Endothelial cell of hepatic sinusoid (primary cell): Measurements from ENCODE around the gene TMEM132D.

ENCODE experiments used
- in situ Hi-C: cut with HindIII; loops from 2 replicates; pipeline ENCODE4 v1.10.0; 2017; ENCODE audit warnings: low sequenced_read_pairs

Gene TMEM132D

DNA sequence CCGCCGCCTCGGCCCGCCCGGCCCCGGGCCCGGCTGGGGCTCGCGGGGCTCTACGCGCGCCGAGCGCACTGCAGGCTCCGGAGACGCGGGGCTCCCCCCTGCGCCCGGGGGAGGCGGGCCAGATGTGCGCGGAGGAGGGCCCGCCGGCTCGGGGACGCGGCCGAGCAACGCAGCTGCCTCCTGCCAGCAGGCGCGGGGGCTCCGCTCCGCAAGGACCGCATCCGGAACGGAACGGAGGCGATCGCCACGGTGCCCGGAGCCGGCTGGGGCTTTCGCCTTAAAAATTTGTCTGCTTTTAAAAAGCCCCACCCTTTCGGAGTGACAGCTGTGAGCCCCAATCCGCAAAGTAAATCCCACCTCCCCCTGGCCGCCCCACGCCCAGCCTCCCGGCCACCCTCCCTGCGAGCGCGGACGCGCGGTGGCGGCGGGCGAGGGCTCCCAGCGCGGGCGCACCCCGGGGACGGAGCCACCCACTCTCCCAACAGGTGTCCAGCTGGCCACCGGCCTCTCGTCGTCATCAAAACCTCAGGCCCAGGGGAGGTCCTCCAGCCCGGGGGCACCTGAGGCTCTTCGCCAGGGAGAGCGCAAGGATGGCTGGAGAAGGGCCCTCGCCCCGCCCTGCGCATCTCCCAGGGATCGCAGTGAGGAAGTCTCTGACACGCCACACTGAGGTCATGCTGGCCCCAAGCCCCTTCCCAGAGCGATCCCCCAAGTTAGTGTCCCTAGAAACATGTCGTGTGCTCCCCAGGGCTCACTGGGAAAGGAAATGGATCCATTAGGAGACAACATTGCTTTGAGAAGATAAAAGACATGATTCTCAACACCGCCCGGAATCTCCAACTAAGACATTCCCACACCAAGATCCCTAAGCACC, at the start of gene TMEM132D:
Gene TMEM132D, minus strand, starts transcription at position 70 of the 874 bp plus-strand sequence.
- in situ Hi-C loops = no loop called here

GRCh38 chr12:129949651-129950050, 45.8 kb upstream of the TMEM132D start:
- in situ Hi-C loops = no loop called here

DNA sequence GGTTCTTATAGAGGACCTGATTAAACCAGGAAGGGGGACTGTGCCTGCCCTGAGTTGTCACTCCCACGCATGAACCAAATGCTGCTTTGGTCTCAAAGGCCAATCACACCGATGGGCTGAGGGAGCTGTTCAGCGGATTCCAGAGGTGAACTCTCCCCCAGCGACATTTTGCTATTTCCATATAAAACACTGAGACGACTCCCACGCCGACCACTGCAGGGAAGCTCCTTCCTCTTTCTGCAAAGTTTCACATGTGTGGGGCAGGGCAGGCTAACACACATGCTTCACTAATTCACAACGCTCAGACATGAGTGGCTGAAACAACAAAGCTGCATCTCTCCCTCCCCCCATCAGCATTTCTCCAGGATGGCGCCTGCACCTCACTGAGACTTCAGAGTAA, 37.8 kb upstream of the TMEM132D start:
- in situ Hi-C loops = no loop called here

DNA sequence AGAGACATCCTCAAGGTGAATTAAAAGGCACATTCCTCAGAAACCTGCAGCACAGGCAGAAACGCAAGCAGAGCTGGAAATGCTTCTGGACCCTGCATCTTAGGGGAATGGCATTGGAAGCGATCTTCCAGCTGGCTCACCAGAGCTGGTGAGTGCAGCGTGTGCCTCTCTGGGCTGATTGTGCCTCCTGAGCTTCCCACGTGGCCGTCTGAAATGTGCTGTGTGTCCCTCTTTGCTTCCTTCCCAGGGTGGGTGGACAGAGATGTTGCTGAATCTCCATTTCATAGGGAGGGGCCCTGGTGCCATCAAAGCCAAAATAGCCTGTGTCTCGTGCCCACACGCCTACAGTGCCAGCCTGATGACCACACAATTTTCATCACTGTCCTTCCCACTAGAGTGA, 34.3 kb upstream of the TMEM132D start:
- in situ Hi-C loops = no loop called here

- in situ Hi-C loops = no loop called here
Measured at GRCh38 chr12:129937426-129937825, 33.6 kb upstream of the TMEM132D start.

GRCh38 chr12:129928643-129929042, 24.8 kb upstream of the TMEM132D start:
- in situ Hi-C loops = no loop called here

GRCh38 chr12:129927316-129927900, 23.6 kb upstream of the TMEM132D start:
- in situ Hi-C loops = no loop called here

GRCh38 chr12:129911428-129912049, 7.7 kb upstream of the TMEM132D start:
- in situ Hi-C loops = no loop called here

- in situ Hi-C loops = no loop called here
Measured at GRCh38 chr12:129909051-129910020, 5.5 kb upstream of the TMEM132D start.

DNA sequence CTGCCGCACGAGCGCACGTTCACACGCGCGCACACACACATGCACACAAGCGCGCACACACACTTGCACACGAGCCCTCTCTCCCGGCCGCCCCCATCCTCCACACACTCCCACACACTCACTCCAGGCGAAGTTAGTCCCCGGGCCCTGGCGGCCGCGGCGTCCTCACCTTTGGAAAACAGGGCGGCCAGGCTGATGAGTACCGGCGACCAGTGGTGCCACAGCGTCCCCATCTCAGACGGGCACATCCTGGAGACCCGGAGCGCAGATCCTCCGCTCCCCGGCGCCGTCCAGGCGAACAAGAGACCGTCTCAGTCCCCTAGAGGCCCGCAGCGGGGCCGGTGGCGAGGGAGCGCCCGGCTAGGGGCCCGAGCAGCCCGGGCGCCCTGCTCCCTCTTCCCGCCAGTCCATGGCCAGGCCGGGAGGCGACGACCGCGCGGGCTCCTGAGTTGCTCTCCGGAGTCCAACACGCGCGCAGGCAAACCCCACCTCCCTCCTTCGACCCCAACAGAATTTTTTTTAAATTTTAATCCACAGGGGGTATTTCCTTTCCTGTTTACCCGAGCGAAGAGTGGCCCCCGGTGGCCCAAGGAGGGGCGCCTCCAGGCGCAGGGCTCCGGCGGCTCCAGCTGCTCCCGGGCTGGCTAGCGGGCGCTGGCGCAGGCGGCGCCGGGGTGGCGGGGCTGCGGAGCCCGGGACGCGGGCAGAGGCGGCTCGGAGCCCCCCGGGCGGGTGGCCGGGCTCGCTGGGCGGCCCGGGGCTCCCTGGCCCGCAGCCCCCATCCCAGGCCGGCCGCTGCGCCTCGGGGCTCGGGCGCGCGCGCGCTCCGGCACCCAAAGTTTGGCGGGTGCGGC, 506 bp downstream of the TMEM132D start:
- in situ Hi-C loops = no loop called here

DNA sequence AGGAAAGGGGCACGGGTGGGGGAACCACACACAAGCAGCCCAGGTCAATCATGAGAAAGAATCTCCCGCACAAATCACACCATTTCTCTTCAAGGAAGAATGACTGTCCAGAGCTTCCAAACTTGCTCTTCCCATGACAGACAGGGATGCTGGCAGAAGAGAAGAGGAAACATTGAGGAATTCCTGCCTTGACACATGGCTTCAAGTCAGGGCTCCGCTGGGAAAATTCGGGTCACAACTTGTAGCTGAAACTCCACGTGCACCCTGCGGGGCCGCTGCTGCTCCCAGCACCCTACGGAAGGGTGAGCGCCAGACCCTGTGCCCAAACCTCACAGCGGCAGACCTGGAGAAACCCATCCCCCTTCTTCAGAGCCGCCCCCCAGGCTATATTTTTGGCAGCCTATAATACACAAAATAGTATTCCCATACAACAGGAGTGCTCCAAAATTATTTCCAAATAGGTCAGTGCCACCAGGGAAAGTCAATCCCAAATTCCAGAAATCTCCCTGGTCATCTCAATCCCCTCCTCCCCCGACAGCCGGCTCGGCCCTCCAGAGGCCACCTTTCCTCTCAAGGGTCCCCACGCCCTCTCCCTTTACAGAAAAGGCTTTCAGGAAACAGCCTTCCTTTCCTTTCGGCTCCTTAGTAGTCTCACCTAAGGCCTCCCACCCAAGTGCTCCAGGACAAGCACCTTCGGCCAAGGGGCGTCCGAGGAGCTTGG, 1.3 kb downstream of the TMEM132D start:
- in situ Hi-C loops = no loop called here

DNA sequence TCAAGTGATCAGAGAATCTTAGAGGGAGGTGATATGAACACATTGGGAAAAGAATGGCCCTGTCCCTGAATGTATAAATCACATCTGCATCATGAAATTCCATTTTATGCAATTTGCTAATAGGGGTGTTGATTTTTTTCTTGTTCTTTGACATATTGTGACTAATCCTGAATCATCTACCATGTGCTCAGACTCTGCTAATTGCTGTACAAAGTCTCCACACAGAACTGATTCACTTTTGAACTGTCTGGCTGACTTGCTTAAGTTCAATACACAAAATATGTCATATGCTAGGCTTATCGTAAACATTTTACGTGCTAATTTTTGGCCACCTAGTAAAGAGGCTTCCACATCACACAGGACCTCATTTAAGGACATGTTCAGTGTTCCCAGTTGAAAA, 2.6 kb downstream of the TMEM132D start:
- in situ Hi-C loops = no loop called here

GRCh38 chr12:129900306-129900705, 3.5 kb downstream of the TMEM132D start:
- in situ Hi-C loops = no loop called here

- in situ Hi-C loops = loop anchor here (5.0 kb wide), 2 partner anchors 37 to 72 kb away; no protein-coding TSS in a partner anchor
Measured at GRCh38 chr12:129899045-129899444, 4.8 kb downstream of the TMEM132D start.

DNA sequence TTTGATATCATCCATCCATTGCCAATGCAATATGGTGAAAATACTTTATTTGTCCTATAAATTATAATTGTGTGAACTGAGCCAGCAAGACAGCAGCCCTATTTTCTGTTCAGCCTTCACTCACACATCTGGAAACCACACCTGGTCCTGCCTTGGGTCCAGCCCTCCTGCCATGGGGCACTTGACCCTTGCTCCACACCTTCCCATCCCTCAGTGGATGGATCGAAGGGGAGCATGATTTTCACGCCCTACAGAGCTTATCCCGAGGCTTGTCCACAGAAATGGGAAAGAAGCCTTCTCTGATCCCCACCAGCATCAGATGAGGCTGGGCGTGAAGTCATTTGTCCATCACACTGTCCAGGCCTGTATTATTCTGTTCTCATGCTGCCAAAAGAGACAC, 10.1 kb downstream of the TMEM132D start:
- in situ Hi-C loops = no loop called here

- in situ Hi-C loops = no loop called here
Measured at GRCh38 chr12:129887101-129887500, 16.7 kb downstream of the TMEM132D start.

DNA sequence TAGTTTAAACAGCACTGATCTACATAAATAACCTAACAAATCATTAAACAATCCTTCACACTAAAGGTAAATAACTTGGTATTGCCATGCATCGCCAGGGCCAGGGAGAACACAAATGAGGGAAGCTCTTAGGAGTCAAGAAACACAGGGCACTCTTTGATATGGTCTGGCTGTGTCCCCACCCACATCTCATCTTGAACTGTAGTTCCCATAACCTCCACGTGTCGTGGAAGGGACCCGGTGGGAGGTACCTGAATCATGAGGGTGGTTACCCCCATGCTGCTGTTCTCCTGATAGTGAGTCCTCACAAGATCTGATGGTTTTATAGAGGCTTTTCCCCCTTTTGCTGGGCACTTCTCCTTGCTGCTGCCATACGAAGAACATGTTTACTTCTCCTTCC, 17.3 kb downstream of the TMEM132D start:
- in situ Hi-C loops = no loop called here

GRCh38 chr12:129885287-129885686, 18.5 kb downstream of the TMEM132D start:
- in situ Hi-C loops = no loop called here

DNA sequence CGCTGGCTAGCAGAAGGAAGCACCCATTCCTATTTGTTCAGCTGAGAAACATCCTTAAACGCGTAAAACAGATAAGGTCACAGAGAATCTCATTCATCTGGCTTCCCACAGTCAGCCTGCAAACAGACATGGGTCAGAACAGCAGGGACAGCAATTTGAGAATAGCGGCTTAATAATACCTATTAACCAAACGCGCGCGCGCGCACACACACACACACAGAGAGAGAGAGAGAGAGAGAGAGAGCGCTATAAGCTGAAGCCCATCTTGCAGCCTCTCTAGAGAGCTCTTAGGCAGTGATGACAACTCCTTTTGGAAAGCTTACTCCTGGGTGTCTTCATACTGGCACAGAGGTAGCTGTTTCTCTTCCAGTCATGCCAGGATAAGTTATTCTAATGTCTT, 26.4 kb downstream of the TMEM132D start:
- in situ Hi-C loops = no loop called here
